ENCODE results near the gene RCOR1.

Gene RCOR1

GRCh38 chr14:102684298-102684663 is 91.8 kb downstream of the RCOR1 start:
- no peak for DNase-seq

- no peak for DNase-seq
Measured at GRCh38 chr14:102686196-102686801, 93.8 kb downstream of the RCOR1 start.

- no peak for DNase-seq
Measured at GRCh38 chr14:102688290-102688689, 95.8 kb downstream of the RCOR1 start.

DNA sequence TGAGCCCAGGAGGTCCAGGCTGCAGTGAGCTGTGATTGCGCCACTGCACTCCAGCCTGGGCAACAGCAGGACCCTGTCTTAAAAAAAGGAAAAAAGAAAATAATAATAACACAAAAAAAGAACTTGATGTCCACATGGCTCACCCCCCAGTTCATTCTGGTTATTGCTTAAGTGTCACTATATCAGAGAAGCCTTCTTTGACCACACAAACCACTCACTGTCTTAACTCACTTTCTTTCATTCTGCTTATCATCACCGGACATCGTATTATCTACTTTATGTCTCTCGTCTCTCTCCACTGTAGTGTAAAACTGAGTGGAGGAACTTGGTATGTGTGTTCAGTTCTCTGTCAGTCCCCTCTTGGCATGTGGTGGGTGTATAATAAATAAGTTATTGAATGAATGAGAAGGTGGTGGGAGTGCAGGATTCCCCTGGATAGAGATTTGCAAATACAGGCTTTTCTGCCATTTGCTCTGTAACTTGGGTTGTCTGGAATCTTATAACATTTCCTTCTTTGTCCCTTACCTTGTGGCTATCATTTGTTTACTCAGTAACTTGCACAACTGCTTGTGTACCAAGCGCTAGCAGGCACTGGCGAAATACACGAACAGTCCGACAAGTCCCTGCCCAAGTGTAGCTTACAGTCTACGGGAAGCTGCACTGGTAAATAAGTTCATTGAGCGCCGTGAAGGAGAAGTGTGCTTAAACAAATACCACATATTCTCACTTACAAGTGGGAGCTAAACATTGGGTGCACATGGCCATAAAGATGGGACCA is 98.2 kb downstream of the RCOR1 start:
- no peak for DNase-seq

GRCh38 chr14:102691763-102692162 is 99.3 kb downstream of the RCOR1 start:
- DNase-seq, result peak; percentile 29

- DNase-seq, result no peak
Measured at GRCh38 chr14:102692334-102692733, 99.9 kb downstream of the RCOR1 start.

DNA sequence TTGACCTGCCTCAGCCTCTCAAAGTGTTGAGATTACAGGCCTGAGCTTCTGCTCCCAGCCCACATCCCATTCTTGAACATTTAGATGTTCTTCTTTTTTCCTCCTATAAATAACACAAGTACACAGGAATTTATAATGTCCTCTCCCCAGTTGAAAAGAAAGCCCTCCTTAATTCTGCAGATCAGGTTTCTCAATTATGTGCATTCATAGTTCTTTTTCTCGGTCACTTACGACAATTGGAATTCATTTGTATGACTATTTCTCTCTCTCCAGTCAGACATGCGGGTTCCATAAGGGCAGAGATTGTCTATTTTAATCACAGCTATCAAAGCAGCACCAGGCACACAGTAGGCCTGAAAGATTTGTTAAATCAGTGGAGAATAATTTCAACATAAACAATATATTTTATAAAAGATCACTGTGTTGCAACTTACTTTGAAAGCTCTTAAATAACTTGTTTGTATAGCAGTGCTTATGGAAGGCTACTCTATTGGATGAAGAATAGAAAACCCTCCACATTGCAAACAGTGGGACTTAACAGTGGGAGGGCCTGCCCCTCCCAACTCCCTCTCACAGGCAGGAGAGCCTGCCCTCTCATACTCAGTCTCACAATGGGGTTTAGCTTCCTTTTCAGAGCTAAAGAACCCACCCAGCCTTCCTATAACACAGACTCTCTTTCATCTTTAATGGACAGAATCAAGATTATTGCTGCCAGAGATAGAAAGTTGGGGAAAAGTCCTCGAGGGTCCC is 100.7 kb downstream of the RCOR1 start:
- no peak for DNase-seq

DNA sequence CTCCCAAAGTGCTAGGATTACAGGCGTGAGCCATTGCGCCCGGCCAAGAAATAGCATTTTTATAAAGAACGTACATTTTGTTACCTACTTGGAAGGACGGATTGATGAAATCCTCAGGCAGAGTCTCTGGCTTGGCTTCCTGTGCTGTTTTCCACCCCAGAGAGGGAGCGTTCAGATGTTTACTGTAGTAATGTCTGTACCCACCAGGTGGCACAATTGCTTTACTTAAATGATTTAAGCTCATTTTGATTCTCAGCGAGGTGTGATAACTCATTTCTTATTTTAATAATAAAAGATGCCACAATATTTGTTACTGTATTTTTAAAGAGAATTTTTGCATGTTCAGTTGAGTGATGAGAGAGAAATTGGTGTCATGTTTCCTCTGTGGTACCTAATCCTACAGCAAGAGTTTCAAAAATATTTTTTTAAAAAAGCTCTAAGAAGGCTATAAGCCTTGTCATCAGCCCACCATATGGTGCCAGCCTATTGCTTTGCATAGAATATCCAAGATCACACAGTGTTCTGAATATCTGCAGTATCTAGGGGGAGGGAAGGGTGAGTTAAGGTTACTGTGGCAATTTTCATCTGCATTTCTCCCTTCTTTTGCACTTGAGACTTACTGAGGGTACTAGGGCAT is 102.2 kb downstream of the RCOR1 start:
- DNase-seq, result peak; percentile 64

- no peak for DNase-seq
Measured at GRCh38 chr14:102695167-102695555, 102.7 kb downstream of the RCOR1 start.

- no peak for DNase-seq
Measured at GRCh38 chr14:102696332-102696731, 103.9 kb downstream of the RCOR1 start.

DNA sequence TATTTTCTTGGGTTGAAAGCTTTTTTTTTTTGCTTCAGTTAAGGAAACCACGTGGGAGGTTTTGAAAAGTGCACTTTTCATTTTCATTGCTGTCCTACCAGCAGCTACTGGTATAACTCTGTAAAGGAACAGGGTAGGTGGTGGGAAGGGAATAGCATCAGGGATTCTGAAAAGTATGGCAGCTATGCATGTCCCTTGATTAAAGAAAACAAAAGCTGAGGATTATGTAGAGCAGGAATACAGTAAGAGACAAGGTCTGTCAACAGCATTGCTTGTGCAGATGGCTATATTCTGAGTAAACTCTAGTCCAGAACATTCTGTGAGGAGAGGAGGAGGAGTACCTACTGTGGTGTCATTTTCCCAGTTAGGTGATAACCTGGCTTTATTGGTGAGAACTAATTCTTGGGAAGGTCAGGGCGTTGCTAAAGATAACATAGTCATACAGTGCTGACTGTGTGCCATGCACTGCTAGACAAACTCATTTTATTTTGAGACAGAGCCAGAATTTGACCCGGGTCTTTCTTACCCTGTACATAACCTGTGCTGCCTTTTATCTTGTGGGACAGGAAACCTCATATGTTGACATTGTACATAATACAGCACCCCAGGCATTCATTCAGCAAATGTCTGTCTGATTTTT is 104.5 kb downstream of the RCOR1 start:
- no peak for DNase-seq

- no peak for DNase-seq
Measured at GRCh38 chr14:102697501-102697900, 105.1 kb downstream of the RCOR1 start.

- no peak for DNase-seq
Measured at GRCh38 chr14:102699416-102700110, 107.1 kb downstream of the RCOR1 start.

DNA sequence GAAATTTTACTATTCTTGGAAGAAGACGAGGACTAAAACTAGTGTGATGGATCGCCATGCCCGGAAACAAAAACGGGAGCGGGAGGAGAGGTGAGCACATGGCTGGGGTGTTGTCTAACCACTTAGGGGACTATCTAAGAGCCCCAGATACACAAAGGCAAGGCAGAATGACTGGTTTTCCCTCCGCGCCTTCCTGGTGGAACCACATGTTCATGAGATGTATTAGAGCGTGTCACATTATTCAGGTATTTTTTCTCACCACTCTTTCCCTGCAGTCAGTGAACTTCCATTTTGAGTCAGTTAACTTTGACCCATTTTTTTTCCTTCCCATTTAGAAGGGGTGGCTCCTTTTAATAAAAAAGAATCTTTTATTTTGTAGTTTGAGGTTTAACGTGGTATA is 116.0 kb downstream of the RCOR1 start:
- no peak for DNase-seq

GRCh38 chr14:102711207-102711606 is 118.8 kb downstream of the RCOR1 start:
- DNase-seq, result no peak

GRCh38 chr14:102711946-102712345 is 119.5 kb downstream of the RCOR1 start:
- DNase-seq, result no peak

DNA sequence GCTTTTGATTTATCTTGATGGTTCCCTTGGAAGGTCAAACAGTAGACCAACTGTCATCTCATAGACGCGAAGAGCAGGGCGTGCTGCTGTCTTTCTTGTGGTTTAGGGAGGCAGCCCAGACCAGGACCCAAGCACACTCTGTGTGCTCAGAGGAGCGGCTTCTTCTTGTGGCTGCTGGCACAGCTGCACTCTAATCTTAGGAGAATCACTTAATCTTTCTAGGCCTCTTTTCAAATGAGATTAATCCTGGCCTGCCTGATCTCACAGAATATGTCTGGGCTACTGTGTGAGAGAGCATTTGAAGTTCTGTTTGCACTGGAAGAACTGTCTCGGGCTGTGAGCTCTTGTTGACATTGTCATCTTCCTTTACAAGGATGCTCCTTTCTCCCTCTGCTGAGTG is 124.8 kb downstream of the RCOR1 start:
- no peak for DNase-seq

GRCh38 chr14:102722646-102723045 is 130.2 kb downstream of the RCOR1 start:
- no peak for DNase-seq

DNA sequence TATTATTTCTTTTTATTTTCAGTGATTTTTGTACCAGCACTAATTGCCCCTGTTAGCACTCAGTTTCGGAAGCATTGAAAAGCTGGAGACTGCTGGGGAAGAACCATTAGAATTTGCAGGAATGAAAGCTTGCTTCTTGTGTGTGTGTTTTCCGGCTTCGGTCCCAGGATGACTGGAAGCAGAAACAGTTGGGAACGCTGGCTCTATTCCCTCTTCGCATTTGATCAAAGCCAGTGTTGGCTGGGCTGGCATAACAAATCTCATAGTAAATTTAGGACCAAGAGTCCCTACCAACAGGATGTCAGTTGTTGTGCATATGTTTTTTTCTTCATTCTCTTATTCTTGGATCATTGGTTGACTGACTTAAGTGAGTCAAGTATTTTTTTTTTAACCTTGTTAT is 131.2 kb downstream of the RCOR1 start:
- no peak for DNase-seq

- DNase-seq, result no peak
Measured at GRCh38 chr14:102726191-102726949, 133.9 kb downstream of the RCOR1 start.

DNA sequence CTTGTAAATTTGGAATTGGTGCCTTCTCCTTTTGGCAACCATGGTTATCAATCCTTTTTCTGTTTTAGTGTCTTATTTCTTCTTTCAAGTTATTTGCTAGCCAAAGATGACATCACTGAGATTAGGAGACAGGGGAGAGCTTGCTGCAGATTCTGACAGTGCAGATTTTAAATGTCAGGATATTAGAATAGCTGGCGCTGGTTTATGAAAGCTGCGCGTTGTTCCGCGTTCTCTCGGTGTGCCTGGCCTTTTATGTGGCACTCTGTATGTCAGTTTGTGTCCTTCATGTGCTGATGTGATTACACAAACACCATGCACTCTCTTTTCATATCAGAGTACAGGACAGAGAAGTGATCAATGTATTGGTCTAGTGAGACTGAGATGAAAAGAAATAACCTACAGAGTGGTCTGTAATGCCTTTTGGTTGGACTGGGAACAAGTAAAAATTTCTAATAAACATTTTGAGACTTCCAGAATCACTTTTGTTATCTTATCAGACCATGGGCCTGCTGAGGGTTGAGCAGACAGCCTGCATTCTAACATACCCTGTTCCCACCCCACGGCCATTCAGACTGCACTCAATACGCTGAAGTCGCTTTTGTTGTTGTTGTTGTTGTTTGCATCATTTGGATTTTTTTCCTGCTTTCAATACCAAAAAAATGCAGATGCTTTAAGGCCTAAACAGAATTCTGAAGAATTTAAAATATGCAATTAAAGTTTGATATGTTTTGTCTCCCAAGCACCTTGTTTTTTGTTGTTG is 135.1 kb downstream of the RCOR1 start:
- no peak for DNase-seq

Data from NCI-H748 treated with DMSO at 0.1 percent for 48 hours (cell line).